SU-DHL-6 (cell line): Measurements from ENCODE around the gene PTPRK.

Experiments
- H2AFZ ChIP-seq: fragments of 200-600 bp; sonication (generic); 2 replicates; pipeline ENCODE4 v1.6.1; 2014; ENCODE audit warnings: low read depth, mild to moderate bottlenecking, moderate library complexity, mixed read lengths, antibody characterized with exemption, low read length; ENCODE audit not compliant: severe bottlenecking
- H3F3A ChIP-seq: fragments of 200-600 bp; shearing (Covaris generic); 2 replicates; pipeline ENCODE4 v1.6.0; 2016; ENCODE audit warnings: antibody characterized with exemption, mild to moderate bottlenecking; ENCODE audit not compliant: insufficient read depth
- H3K27ac ChIP-seq: fragments of 200-600 bp; sonication (generic); 2 replicates; pipeline ENCODE4 v1.5.1; 2016; ENCODE audit warnings: low read depth, mild to moderate bottlenecking, low read length, moderate library complexity, mixed read lengths
- H3K27me3 ChIP-seq: fragments of 200-600 bp; sonication (generic), shearing (Covaris generic); 2 replicates; pipeline ENCODE4 v1.6.0; 2014; ENCODE audit warnings: mild to moderate bottlenecking, low read length
- H3K36me3 ChIP-seq: fragments of 200-600 bp; sonication (generic); 2 replicates; pipeline ENCODE4 v1.6.1; 2014; ENCODE audit warnings: mild to moderate bottlenecking, low read length, mixed read lengths
- H3K4me2 ChIP-seq: fragments of 300-600, 200-600 bp; shearing (Covaris generic), sonication (generic); 2 replicates; pipeline ENCODE4 v1.6.0; 2014; ENCODE audit warnings: low read length, low read depth, mild to moderate bottlenecking; ENCODE audit not compliant: poor library complexity, severe bottlenecking
- H3K4me3 ChIP-seq: fragments of 200-600 bp; sonication (generic); 2 replicates; pipeline ENCODE4 v1.5.1; 2014; ENCODE audit warnings: antibody characterized with exemption, low read length, mild to moderate bottlenecking, mixed read lengths; ENCODE audit not compliant: insufficient read depth, poor library complexity, severe bottlenecking
- H3K79me2 ChIP-seq: fragments of 200-600 bp; sonication (generic); 2 replicates; pipeline ENCODE4 v1.6.1; 2014; ENCODE audit warnings: mild to moderate bottlenecking, low read length, moderate library complexity; ENCODE audit not compliant: insufficient read depth
- H3K9ac ChIP-seq: fragments of 200-600 bp; sonication (generic); 2 replicates; pipeline ENCODE4 v1.7.0; 2014; ENCODE audit warnings: mild to moderate bottlenecking, low read length
- H3K9me2 ChIP-seq: fragments of 200-600 bp; sonication (generic); replicated peaks from 2 replicates; pipeline ENCODE4 v1.6.1; 2014; ENCODE audit warnings: low read length; ENCODE audit not compliant: insufficient read depth
- H3K9me3 ChIP-seq: fragments of 200-600 bp; sonication (generic); 2 replicates; pipeline ENCODE4 v1.6.1; 2014; ENCODE audit warnings: low read length, mixed read lengths; ENCODE audit not compliant: insufficient read depth
- H4K20me1 ChIP-seq: fragments of 200-600 bp; sonication (generic); 2 replicates; pipeline ENCODE4 v1.6.1; 2014; ENCODE audit warnings: low read depth, mild to moderate bottlenecking, antibody characterized with exemption, low read length, moderate library complexity, mixed read lengths
- EZH2phosphoT487 ChIP-seq: fragments of 200-600 bp; sonication (generic), shearing (Covaris generic); conservative IDR thresholded peaks from 2 replicates; pipeline ENCODE4 v1.6.1; 2018; ENCODE audit warnings: mild to moderate bottlenecking, antibody characterized with exemption, low read length, moderate library complexity, mixed read lengths
- TF ChIP-seq, protein P1 (sequence below): fragments of 200-600 bp; sonication (generic); IDR thresholded peaks from one replicate; pipeline ENCODE4 v1.5.1; 2017; ENCODE audit warnings: antibody characterized with exemption, mild to moderate bottlenecking, low read length, moderate library complexity; ENCODE audit not compliant: insufficient read depth, poor library complexity, severe bottlenecking

Gene PTPRK

DNA sequence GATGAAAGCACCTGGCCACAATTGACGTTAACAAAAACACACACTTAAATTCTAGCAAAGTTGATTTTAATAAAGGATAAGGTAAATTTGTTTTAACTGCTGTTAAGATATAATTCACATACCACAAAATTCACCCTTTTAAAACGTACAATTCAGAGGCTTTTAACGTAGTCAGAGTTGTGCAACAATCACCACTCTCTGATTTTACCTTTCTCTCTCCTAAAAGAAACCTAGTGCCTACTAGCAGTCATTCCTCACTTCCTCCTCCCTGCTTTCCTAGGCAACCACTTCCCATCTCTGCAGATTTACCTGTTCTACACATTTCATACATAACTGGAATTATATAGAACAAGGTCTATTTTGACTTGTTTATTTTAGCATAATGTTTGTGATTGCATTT lies 58.9 kb downstream of the PTPRK start:
- Histone ChIP-seq H3K9me2 (no peaks in the 10 kb centered on the region), H3K9me3 (no peaks in the 10 kb centered on the region), H2AFZ (no peak overlapping the region), H4K20me1 (no peaks in the 10 kb centered on the region), H3F3A (no peaks in the 10 kb centered on the region), H3K4me2 (no peak overlapping the region), H3K4me3 (no peak overlapping the region), H3K79me2 (no peaks in the 10 kb centered on the region), H3K27ac (no peak overlapping the region), H3K36me3 (no peaks in the 10 kb centered on the region), H3K27me3 (no peaks in the 10 kb centered on the region), H3K9ac (no peak overlapping the region)
- no peak for TF ChIP-seq EZH2phosphoT487
- TF ChIP-seq, protein P1, sequence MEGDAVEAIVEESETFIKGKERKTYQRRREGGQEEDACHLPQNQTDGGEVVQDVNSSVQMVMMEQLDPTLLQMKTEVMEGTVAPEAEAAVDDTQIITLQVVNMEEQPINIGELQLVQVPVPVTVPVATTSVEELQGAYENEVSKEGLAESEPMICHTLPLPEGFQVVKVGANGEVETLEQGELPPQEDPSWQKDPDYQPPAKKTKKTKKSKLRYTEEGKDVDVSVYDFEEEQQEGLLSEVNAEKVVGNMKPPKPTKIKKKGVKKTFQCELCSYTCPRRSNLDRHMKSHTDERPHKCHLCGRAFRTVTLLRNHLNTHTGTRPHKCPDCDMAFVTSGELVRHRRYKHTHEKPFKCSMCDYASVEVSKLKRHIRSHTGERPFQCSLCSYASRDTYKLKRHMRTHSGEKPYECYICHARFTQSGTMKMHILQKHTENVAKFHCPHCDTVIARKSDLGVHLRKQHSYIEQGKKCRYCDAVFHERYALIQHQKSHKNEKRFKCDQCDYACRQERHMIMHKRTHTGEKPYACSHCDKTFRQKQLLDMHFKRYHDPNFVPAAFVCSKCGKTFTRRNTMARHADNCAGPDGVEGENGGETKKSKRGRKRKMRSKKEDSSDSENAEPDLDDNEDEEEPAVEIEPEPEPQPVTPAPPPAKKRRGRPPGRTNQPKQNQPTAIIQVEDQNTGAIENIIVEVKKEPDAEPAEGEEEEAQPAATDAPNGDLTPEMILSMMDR, result no peak

DNA sequence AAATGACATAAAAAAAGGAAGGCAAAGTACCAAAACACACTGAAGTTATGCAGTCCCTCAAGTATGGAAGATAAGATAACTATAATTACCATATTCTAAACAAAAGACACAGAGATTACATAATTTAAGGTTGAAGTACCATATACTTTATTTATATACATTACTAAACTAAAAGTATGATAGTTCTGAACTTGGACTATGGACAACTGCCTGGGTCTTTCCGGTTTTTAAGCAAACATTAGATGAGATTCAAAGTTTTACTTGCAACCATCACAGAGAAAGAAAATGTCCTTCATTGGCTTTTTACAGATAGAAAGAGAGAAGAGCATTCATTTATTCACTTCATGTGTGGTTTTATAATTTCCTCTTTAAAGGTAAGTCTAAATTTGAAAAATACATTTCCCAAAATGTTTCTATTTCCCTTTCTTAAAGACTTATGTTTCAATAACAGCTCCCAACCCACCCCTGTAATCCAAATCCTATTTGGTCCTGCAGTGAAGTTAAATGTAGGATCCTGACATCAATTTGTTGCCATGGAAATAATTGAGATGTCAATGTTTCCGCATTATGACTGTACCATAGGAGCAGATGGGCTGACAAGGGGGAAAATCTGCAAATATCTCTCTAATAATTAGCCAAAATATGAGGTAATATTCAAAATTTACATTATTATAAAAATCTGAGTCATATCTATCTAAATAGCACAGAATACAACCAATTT lies 63.7 kb downstream of the PTPRK start:
- H3K9me3 ChIP-seq, result no peaks in the 10 kb centered on the region
- H3K36me3 ChIP-seq, result no peaks in the 10 kb centered on the region
- H3K27ac ChIP-seq, result no peak overlapping the region
- H3K9ac ChIP-seq, result no peak overlapping the region
- H3K79me2 ChIP-seq, result no peaks in the 10 kb centered on the region
- TF ChIP-seq, protein P1, result no peak
- TF ChIP-seq EZH2phosphoT487, result no peak
- H3K4me2 ChIP-seq, result no peak overlapping the region
- no peak overlapping the region for H3K4me3 ChIP-seq
- H3K27me3 ChIP-seq, result no peaks in the 10 kb centered on the region
- H3K9me2 ChIP-seq, result no peaks in the 10 kb centered on the region
- H3F3A ChIP-seq, result no peaks in the 10 kb centered on the region
- H4K20me1 ChIP-seq, result no peaks in the 10 kb centered on the region
- H2AFZ ChIP-seq, result no peak overlapping the region

DNA sequence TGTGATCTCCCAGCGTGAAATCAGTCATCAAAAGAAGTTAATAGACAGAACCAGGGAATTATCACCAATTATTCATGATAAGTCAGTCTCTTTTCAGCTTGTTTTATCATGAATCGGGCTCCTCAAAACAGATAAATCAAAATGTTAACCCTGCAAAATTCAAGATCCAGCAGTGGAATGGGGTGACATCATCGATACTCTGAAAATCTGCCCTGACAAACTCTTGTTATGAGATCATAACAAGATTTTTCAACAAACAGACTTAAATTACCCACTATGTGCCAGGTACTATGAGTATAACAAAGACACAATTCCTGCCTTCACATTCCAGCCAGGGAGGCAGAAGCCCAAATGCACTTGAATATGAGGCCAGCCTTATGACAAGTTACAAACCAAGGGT lies 64.4 kb downstream of the PTPRK start:
- no peaks in the 10 kb centered on the region for H3K27me3 ChIP-seq
- no peaks in the 10 kb centered on the region for H3K9me3 ChIP-seq
- no peaks in the 10 kb centered on the region for H4K20me1 ChIP-seq
- TF ChIP-seq, protein P1, result no peak
- no peak for TF ChIP-seq EZH2phosphoT487
- H3F3A ChIP-seq, result no peaks in the 10 kb centered on the region
- H3K4me2 ChIP-seq, result no peak overlapping the region
- H3K36me3 ChIP-seq, result no peaks in the 10 kb centered on the region
- no peak overlapping the region for H3K4me3 ChIP-seq
- H3K9me2 ChIP-seq, result no peaks in the 10 kb centered on the region
- H3K79me2 ChIP-seq, result no peaks in the 10 kb centered on the region
- H3K9ac ChIP-seq, result no peak overlapping the region
- no peak overlapping the region for H2AFZ ChIP-seq
- no peak overlapping the region for H3K27ac ChIP-seq

DNA sequence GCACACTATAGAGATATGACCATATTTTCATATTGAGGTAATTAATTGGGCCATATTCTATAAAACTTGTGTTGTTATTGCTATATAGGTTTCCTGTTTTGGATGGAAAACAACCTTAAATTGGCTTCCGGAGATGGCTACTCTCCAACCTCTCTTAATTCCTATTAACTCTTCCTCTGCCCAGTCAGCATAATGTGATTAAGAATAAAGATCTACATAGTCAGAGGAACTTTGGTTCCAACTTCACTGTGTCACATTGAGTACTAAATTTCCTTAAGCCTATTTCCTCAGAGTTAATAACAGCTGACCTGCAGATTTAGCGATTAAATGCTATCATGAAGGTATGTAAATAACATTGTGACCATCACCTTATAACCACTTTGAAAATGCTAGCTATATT lies 67.7 kb downstream of the PTPRK start:
- H3K9ac ChIP-seq, result no peak overlapping the region
- no peak overlapping the region for H3K4me3 ChIP-seq
- no peaks in the 10 kb centered on the region for H3F3A ChIP-seq
- H4K20me1 ChIP-seq, result no peaks in the 10 kb centered on the region
- H3K4me2 ChIP-seq, result no peak overlapping the region
- no peaks in the 10 kb centered on the region for H3K79me2 ChIP-seq
- H3K27ac ChIP-seq, result no peak overlapping the region
- H3K27me3 ChIP-seq, result no peaks in the 10 kb centered on the region
- no peaks in the 10 kb centered on the region for H3K9me3 ChIP-seq
- H3K36me3 ChIP-seq, result no peaks in the 10 kb centered on the region
- H2AFZ ChIP-seq, result no peak overlapping the region
- TF ChIP-seq EZH2phosphoT487, result no peak
- TF ChIP-seq, protein P1, result no peak
- H3K9me2 ChIP-seq, result no peaks in the 10 kb centered on the region
